Body of pancreas (tissue), 4 donors: ENCODE data around the gene STPG3. TPM values are rescaled to one million over a fixed set of nuclear protein-coding genes. Genes with fewer than 3 reads are reported as not detected.
A peak's percentile ranks its signal among the peaks of the same experiment; 100 is the strongest.
"Not testable (repeated sequence)": the region's sequence is repeated elsewhere in the genome, so short reads cannot be mapped to it uniquely, and the experiment has no call there.

Experiments
- ATAC-seq: fragments of 150-250 bp; one replicate; pipeline ENCODE4 v1.9.1; 2016
- DNase-seq, 4 donors: peaks; one replicate each; pipeline ENCODE4 v3.0.0-alpha.2; 2019
- H3K27ac ChIP-seq, 4 donors: fragments of 200-600 bp; sonication (generic); 1 replicate in 3 of 4; 2 replicates in 1 of 4; pipeline versions ENCODE4 v1.5.1 to v1.6.1; 2016 to 2019; ENCODE audit warnings: mild to moderate bottlenecking in 1 of 4, mixed read lengths in 1 of 4, moderate library complexity in 1 of 4
- H3K27me3 ChIP-seq, 2 donors: fragments of 200-600 bp; sonication (generic); one replicate each; pipeline ENCODE4 v1.6.0; 2016; ENCODE audit warnings: mild to moderate bottlenecking in 1 of 2
- H3K36me3 ChIP-seq, 2 donors: fragments of 200-600 bp; sonication (generic); replicated peaks in 1 of 2; 2 replicates each; pipeline ENCODE4 v1.5.1; 2016; ENCODE audit warnings: low read depth in 2 of 2; ENCODE audit not compliant: insufficient read depth in 1 of 2
- H3K4me1 ChIP-seq: fragments of 200-600 bp; sonication (generic); one replicate; pipeline ENCODE4 v1.6.0; 2016
- H3K4me3 ChIP-seq, 2 donors: fragments of 200-600 bp; sonication (generic); 1 replicate in 1 of 2; 2 replicates in 1 of 2; pipeline ENCODE4 v1.5.1; 2016 to 2019
- H3K9me3 ChIP-seq, 3 donors: fragments of 200-600 bp; sonication (generic); 1 replicate in 2 of 3; 2 replicates in 1 of 3; pipeline ENCODE4 v1.5.1; 2016
- POLR2A ChIP-seq, 3 donors: fragments of 450-650 bp; IDR thresholded peaks; one replicate each; pipeline ENCODE4 v1.6.1; 2016; ENCODE audit warnings: antibody characterized with exemption in 3 of 3, mild to moderate bottlenecking in 2 of 3
- WGBS, 2 donors: methylation state at CpG; one replicate each; pipeline ENCODE4 v1.1.5; 2017; 5-methylcytosine and 5-hydroxymethylcytosine counted together
- intact Hi-C: fragments of 100-400 bp; cut with DNase I; formaldehyde crosslinking; loops from one replicate; pipeline ENCODE4 v1.15.1; 2023
- total RNA-seq, 2 donors: library from RNA; depleted of rRNA; stranded (reverse); fragments of >200 nt; gene quantifications; one replicate each; pipeline ENCODE4 v1.1.0, GENCODE V29; 2016
- TF ChIP-seq, protein P1 (sequence below), 7 experiments: fragments of 450-650 bp in 4 of 7; fragments of 200-600 bp in 3 of 7; sonication (generic) in 3 of 7; IDR thresholded peaks; one replicate each; pipeline ENCODE4 v1.5.1; 2016 to 2019; ENCODE audit warnings: antibody characterized with exemption in 7 of 7

The STPG3 gene
- total RNA-seq, 2 donors from 2014 or later: not detected

GRCh38 chr9:137236936-137237421 lies 14.1 kb upstream of the STPG3 start:
- Histone ChIP-seq H3K27me3 (peaks cover 0 to 14% of the 10 kb centered on the region in 2 donors), H3K4me1 (peaks cover 37% of the 10 kb centered on the region), H3K27ac (peak overlapping the region in 2 of 4 donors; percentile 4 to 36), H3K9me3 (no peaks in the 10 kb centered on the region), H3K36me3 (no peaks in the 10 kb centered on the region), H3K4me3 (no peak overlapping the region)
- no peak for DNase-seq
- no peak for ATAC-seq
- intact Hi-C loops: no loop called here
- WGBS, 2 donors: 35% methylated on average over 11 of the region's 11 CpGs; no CpG with 5 or more reads in 1 of the 2 donors
- no peak for TF ChIP-seq POLR2A (IDR thresholded peaks at IDR 0.05)
- TF ChIP-seq, protein P1, sequence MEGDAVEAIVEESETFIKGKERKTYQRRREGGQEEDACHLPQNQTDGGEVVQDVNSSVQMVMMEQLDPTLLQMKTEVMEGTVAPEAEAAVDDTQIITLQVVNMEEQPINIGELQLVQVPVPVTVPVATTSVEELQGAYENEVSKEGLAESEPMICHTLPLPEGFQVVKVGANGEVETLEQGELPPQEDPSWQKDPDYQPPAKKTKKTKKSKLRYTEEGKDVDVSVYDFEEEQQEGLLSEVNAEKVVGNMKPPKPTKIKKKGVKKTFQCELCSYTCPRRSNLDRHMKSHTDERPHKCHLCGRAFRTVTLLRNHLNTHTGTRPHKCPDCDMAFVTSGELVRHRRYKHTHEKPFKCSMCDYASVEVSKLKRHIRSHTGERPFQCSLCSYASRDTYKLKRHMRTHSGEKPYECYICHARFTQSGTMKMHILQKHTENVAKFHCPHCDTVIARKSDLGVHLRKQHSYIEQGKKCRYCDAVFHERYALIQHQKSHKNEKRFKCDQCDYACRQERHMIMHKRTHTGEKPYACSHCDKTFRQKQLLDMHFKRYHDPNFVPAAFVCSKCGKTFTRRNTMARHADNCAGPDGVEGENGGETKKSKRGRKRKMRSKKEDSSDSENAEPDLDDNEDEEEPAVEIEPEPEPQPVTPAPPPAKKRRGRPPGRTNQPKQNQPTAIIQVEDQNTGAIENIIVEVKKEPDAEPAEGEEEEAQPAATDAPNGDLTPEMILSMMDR (IDR thresholded peaks at IDR 0.05): no peak

- DNase-seq: peak in 3 of 4 donors; percentile 46 to 66 (median 60)
- WGBS, 2 donors: 48% methylated on average over 10 to 12 of the region's 13 CpGs
- no peak for ATAC-seq
- TF ChIP-seq POLR2A (IDR thresholded peaks at IDR 0.05): peak in 1 of 3 donors; percentile 7
- TF ChIP-seq, protein P1 (IDR thresholded peaks at IDR 0.05): no peak
- intact Hi-C loops: no loop called here
- H3K36me3 ChIP-seq: no peaks in the 10 kb centered on the region
- H3K9me3 ChIP-seq: no peaks in the 10 kb centered on the region
- peak overlapping the region in 3 of 4 donors; percentile 17 to 55 (median 36) for H3K27ac ChIP-seq
- H3K4me1 ChIP-seq: peaks cover 47% of the 10 kb centered on the region
- no peak overlapping the region for H3K4me3 ChIP-seq
- H3K27me3 ChIP-seq: peaks cover 0 to 13% of the 10 kb centered on the region in 2 donors
Measured at GRCh38 chr9:137237759-137238726, 13.0 kb upstream of the STPG3 start.

DNA sequence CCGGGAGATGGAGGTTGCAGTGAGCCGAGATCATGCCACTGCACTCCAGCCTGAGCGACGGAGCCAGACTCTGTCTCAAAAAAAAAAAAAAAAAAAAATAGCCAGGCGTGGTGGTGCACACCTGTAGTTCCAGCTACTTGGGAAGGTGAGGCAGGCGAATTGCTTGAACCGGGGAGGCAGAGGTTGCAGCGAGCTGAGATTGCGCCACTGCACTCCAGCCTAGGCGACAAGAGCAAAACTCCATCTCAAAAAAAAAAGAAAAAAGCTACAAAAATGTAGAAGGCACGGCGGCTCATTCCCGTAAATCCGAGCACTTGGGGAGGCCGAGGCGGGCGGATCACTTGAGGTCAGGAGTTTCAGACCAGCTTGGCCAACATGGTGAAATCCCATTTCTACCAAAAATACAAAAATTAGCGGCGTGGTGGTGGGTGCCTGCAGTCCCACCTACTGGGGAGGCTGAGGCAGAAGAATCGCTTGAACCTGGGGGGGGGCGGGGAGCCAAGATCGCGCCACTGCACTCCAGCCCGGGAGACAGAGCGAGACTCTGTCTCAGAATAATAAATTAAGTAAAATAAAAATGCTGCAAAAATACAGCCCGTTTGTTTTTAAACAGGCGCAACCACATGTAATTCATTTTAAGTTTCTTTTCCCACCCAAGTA lies 11.4 kb upstream of the STPG3 start:
- intact Hi-C loops, ATAC-seq, H3K27me3 ChIP-seq, H3K36me3 ChIP-seq, DNase-seq, H3K9me3 ChIP-seq: not testable (repeated sequence)
- WGBS, 2 donors: 48 to 62% methylated on average over 21 to 23 of the region's 27 CpGs
- H3K27ac ChIP-seq: peak overlapping the region; percentile 88 to 98 (median 91)
- peak overlapping the region in 1 of 2 donors; percentile 44 for H3K4me3 ChIP-seq
- H3K4me1 ChIP-seq: peaks cover 64% of the 10 kb centered on the region

DNA sequence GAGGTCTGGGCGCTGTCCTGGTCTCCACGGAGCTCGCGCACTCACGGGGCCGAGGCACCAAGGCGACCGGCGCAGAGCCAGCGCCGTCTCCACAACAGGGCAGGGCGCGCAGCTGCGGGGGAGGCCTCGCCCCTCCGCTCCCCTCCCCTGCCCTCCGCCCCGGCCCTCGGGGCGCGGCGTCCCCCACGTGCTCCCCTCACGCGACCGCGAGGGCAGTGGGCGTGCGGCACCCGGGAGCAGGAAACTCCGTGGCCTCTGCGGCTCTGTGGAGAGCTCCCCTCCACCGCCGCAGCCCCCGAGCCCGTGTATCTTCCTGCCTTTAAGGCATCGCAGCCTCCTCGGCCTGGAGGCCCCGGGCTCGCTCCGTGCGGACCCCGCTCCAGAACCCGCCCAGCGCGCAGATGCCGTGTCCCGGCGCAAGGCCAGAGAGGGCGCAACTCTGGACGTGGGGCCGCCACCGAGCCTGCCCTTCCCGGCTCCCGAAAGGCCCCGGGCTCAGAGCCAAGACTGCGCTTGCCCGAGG lies 10.7 kb upstream of the STPG3 start:
- intact Hi-C loops: no loop called here
- Histone ChIP-seq H3K36me3 (no peaks in the 10 kb centered on the region), H3K4me1 (peaks cover 65% of the 10 kb centered on the region)

More for the DNA sequence above, 10.7 kb upstream of the STPG3 start:
- no peak for TF ChIP-seq POLR2A (IDR thresholded peaks at IDR 0.05)
- TF ChIP-seq, protein P1 (IDR thresholded peaks at IDR 0.05): peak in 2 of 7 experiments; percentile 4 to 6
- H3K27ac ChIP-seq: peak overlapping the region; percentile 88 to 98 (median 91)
- peaks cover 0 to 6% of the 10 kb centered on the region in 2 donors for H3K27me3 ChIP-seq
- peak; percentile 76 to 85 (median 80) for DNase-seq
- no peaks in the 10 kb centered on the region for H3K9me3 ChIP-seq
- peak overlapping the region; percentile 4 to 44 for H3K4me3 ChIP-seq
- peak; percentile 28 for ATAC-seq
- WGBS, 2 donors: 1% methylated on average over 58 of the region's 58 CpGs; no CpG with 5 or more reads in 1 of the 2 donors
